Superior temporal gyrus (tissue), 1 donor: Measurements from ENCODE around the gene THBS4.

Source experiments
- DNase-seq: peaks from one replicate; pipeline ENCODE4 v3.0.0-alpha.2; 2016; ENCODE audit errors: extremely low spot score

Gene THBS4

DNA sequence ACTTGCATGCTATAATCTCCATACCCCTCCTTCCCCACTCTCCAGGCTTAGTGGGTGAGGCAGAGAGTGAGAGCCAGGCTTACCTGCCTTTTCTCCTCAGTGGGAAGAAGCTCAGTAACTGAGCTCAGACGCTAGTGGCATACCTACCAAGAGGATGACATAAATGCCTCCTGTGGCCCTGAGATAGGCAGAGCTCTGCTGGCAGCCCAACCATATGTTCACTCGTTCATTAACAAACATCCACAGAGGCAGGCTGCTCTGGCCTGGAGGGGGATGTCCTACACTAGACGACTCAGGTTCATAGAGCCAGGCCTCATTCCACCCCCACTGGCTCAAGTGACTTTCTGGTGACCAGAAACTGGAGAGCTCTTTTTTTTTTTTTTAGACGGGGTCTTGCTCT, 81.3 kb downstream of the THBS4 start:
- no peak for DNase-seq

DNA sequence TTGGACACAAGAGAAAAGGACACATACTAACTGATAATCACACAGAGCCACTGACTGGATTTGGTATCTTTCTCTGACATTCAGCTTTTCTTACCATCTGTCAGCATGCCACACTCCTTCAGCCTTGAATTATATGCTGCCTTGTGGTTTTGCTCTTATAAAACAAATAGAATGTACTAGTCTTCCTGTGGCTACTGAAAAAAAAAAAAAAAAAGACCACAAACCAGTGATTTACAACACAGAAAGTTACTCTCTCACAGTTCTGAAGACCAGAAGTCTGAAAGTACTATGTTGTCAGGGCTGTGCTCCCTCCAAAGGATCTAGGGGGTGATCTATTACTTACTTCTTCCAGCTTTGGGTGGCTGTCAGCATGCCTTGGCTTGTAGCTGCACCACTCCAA, 82.3 kb downstream of the THBS4 start:
- no peak for DNase-seq

DNA sequence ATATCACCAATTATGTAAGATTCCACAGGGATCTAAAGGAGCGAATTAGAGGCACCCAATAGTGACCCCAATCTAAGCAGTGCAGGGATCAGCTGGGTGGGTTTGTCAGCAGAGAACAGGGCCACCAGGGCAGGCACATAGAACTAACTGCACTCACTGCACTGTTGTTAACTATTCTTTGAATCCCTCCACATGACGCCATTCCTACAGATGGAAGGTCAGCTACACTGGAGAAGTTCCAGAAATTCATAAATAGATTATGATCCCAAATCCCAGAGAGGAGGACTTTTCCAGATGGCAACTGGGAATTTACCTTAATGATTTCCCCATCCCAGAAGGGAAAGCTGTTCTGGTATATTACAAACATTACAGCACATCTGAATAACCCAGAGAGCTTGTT, 84.2 kb downstream of the THBS4 start:
- no peak for DNase-seq

DNA sequence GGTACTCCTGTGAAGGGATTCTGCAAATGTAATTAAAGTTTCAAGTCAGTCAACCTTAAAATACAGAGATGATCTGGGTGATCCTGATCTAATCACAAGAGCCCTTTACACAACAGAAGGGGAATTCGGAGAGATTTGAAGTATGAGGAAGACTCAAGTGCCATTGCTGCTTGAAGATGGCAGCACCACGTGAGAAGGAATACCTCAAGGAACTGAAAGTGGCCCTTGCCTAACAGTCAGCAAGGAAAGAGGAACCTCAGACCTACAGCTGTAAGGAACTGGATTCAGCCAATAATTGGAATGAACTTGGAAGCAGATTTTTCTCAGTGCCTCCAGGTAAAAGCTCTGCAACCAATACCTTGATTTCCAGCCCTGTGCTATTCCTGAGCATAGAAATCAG, 87.4 kb downstream of the THBS4 start:
- DNase-seq, result no peak

DNA sequence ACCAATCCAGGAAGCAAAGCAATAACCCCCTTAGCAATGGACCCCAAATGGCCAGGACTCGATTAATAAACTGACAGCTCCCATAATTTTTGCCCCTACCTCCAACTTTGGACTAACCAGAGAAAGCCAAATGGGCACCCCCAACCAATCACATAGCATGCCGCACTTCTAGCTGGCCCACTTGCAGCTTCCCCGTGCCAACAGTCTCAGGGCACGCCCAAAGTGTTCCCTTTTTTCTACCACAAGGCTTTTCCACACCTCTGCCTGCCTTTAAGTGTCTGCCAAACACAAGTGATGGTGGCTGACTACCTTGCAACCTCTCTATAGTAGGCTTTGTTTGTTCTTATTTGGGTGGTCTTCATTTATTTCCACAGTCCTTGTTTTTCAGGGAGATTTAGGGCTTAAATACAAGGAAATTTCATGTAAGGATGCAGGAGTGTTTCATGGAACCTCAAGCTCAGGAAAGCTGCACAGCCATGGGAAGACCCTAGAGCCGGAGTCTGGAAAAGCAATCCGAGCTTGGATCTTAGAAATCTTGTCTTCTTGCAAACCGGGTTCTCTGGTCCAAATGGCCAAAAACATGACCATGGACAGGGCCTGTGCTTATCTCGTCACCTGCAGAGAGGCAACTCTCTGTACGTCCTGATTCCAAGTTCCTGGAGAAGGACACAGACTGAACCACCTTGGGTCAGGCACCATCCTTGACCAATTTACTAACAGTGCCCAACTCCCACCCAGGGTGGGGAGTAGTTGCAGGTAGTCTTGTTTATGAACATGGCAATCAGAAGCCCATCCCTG, 89.2 kb downstream of the THBS4 start:
- no peak for DNase-seq

DNA sequence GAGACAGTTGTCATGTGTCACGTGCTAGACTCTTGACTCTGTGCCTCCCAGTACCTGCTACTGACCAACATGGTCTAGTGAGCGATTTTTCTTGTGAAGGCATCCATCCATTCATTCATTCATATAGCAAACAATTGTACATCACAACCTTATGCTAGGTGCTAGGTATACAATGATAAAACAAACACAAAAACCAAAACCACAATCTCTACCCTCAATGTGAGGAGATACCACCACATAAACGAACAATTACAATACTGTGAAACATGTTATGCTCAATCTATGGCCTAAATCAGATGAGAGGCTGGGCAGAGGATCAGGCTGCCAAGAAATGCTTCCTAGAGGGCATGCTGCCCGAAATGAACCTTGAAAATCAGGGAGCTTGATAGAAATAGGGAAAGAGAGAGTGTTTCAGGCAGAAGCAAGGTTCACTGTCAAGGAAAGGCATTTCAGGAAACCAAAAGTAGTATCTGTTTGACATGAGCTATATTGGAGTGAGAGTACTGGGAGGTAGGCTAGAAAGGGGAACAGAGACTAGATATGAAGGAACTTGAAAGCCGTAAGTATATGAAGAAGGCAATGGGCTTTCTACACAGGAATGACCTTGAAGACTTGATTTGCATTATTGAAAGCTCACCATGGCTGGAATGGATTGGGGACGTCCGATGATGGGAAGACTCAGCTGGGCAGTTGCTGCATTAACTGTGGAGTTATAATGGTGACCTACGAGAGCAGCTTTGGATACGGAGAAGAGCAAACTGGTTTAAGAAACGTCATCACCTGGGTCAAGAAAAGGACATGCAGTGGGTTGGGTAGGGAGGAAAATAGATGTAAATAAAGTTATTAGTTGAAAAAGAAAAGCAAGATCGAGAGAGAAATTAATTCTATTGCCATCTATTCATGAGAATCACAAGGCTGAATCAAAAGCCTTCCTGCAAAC, 90.1 kb downstream of the THBS4 start:
- no peak for DNase-seq

DNA sequence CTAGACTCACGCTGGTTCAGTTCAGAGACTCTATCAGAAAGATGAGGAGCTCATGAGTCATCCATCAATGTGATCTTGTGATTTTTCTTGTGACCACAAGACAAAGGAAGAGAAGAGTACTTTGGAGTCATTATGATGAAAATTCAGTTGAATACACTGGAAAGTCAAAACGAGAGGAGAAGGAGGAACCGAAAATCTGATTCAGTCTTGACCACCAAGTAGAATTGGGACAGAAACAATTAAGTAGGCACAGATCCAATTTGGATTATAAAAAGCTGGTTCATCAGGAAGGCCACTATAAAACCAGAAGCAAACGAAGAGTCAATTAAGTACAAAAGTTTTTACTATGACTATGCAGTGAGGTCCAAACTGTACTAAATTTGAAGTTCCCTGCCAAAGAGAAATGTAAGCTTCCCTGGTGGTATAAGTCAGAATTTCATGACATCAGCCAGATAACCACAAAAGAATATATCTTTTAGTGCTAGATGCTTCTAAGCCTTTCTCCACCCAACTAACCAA, 90.9 kb downstream of the THBS4 start:
- no peak for DNase-seq

DNA sequence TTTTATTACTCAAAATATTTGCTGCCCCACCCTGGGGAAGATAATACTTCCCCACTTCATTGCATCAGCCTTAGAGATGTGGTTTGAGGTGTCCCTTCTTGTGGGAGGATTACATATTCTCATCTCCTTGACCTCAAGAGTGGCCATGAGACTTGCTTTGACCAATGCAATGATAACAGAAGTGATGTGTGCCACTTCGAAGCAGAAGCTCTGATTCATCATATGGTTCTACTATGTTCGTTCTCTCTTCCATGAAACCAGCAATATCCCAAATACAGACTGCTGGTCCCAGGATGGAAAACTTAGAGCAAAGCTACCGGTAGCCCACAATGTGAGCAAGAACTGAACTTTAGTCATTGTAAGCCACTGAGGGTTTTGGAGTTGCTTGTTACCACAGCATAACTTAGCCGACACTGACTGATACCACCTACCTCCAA, 92.0 kb downstream of the THBS4 start:
- no peak for DNase-seq

DNA sequence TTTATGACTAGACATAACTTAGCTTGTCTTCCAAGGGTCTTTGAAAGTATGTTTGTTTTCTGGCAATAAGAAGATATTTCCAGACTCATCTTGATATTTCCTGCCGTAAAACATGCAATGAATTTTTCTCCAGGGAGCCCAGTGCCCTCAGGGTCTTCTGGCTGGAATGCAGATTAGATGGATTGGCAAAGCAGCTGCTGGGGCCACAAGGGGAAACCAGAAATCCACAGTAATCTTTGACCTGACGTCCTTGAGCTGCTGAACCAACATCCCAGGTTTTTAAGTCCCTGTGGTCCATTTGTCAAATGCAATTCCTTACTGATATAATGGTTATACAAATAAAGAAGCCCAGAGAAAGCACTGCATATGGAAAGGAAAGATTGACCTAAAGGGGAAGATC, 93.0 kb downstream of the THBS4 start:
- no peak for DNase-seq

DNA sequence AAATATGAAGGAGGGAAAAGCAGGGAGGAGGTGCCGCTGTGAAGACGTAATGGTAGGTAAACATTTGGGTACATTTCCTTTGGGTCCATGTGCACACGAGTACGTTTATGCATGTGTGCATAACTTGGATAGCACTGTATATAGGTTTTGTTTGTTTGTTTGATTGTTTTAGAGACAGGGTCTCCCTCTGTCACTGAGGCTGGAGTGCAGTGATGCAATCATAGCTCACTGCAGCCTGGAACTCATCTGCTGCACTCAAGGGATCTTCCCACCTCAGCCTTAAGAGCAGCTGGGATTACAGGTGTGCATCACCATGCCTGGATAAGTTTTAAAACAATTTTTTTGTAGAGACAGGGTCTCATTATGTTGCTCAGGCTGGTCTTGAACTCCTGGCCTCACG, 94.0 kb downstream of the THBS4 start:
- no peak for DNase-seq
